LNCaP clone FGC (cell line): ENCODE results near the gene RXRB.

Experiments used
- DNase-seq: peaks from one replicate; pipeline ENCODE4 v3.0.0-alpha.2; 2011; ENCODE audit warnings: low read depth
- H3K4me3 ChIP-seq: 2 replicates; pipeline ENCODE4 v1.5.1; 2011; ENCODE audit warnings: mild to moderate bottlenecking, low read depth, low read length, control low read depth
- TF ChIP-seq, protein P1 (sequence below): IDR thresholded peaks from 2 replicates; pipeline ENCODE4 v1.5.1; 2012; ENCODE audit warnings: mild to moderate bottlenecking; ENCODE audit not compliant: control insufficient read depth, insufficient read depth; ENCODE audit errors: extremely low read depth

Gene RXRB

DNA sequence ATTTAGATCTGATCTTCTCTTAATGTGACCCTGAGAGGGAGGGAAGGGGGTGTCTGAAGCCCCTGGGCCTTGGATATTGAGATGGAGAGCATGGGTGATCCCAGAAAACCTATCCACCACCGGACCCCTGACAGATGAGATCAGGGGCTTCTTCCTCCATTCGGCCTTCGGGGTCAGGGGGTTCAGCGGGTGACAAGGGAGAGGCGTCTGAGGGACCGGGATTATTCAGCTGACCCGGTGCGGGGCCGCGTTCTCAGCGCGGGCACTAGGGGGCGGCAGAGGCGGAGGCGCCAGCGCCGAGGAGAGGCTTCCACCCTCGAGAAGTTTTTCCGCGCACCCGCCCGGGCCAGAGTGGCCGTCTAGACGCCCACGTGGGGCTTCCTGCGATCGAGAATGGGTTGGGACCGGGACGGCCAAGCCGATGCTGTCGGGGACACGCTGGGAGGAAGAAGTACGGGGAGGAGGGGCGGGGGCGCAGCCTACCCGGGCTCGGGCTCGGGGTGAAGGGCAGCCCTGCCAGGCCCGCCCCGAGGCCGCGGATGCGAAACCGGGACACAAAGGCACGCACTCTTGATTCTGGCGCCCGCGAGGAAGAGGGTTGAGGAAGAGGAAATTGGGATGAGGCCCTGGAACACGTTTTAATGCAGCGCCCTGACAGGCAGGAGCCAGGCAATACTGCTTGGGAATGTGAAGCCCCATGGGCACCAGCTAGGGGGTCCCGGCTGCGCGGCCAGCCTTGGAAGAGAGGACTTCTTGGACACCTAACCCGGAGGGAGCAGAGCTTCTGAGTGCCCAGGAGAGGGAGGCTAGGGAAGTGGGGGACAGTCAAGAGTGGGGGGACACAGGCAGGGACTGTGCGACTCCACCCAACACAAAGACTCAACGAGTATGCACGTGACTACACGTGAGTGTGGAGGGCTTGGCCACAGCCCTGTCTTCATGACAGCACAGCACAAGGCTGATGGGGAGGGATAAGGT is 38.8 kb downstream of the RXRB start:
- no peak for DNase-seq
- peak overlapping the region; percentile 44 for H3K4me3 ChIP-seq
- TF ChIP-seq, protein P1, sequence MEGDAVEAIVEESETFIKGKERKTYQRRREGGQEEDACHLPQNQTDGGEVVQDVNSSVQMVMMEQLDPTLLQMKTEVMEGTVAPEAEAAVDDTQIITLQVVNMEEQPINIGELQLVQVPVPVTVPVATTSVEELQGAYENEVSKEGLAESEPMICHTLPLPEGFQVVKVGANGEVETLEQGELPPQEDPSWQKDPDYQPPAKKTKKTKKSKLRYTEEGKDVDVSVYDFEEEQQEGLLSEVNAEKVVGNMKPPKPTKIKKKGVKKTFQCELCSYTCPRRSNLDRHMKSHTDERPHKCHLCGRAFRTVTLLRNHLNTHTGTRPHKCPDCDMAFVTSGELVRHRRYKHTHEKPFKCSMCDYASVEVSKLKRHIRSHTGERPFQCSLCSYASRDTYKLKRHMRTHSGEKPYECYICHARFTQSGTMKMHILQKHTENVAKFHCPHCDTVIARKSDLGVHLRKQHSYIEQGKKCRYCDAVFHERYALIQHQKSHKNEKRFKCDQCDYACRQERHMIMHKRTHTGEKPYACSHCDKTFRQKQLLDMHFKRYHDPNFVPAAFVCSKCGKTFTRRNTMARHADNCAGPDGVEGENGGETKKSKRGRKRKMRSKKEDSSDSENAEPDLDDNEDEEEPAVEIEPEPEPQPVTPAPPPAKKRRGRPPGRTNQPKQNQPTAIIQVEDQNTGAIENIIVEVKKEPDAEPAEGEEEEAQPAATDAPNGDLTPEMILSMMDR, result peak; percentile 91

DNA sequence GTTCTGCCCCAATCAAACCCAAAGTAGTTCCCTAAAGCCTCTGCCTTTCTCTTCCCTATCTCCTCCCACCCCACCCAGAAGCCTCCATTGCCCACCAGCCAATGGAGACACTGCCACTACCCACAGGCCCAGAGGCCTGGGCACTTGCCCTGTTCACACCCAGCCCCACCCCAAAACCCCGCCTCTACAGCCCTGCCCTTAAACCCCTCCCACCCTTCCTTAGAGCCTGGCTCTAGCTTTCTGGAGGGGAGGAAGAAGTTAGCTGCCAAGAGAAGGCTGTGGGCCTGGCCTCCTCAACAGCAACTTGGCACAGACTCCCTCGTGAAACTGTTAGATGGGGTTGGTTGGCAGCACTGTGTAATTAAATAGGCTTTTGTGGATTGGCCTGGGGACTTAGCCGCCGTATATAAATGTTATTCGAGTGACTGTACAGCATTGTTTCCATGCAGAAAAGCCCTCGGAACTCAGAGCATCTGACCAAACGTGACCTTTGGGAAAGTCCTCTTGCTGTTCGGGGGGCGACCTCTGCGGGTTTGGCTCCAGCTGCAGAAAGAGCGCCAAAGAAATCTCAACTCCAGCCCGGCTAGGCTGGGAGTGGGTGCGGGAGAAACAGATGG is 39.6 kb downstream of the RXRB start:
- 0 out of 2 replicates have a peak overlapping the region, but pooled peaks have one; percentile 44 for H3K4me3 ChIP-seq
- DNase-seq, result peak; percentile 79
- TF ChIP-seq, protein P1, result no peak

DNA sequence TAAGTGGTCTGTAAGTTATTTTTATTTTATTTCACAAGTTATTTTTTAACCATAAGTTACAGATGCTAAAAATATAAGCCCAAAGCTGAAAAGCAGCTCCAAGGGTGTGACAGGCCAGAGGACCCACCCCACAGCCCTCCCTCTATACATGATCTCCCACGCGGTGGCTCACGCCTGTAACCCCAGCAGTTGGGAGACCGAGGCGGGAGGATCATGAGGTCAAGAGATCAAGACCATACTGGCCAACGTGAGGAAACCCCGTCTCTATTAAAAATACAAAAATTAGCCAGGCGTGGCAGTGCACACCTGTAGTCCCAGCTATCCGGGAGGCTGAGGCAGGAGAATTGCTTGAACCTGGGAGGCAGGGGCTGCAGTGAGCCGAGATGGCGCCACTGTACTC is 40.4 kb downstream of the RXRB start:
- H3K4me3 ChIP-seq, result no peak overlapping the region
- TF ChIP-seq, protein P1, result no peak
- DNase-seq, result no peak

DNA sequence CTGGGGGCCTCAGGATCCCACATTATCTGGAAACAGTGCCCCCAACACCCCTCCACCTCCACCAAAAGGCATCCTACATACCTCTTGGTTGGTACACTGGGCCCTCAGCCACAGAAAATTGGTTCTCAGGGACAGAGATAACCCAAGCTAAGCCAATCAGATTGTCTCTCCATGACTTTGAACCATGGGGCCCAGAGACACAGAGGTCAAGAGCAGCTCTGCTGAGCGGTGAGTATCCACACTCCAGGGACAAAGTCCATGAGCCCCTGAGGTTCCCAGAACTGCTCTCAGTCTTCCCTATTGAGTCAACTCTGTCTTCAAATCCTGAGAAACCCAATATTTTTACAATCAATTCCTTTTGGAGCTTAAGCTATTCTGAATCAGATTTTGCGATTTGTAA is 43.5 kb downstream of the RXRB start:
- H3K4me3 ChIP-seq, result no peak overlapping the region
- DNase-seq, result no peak
- TF ChIP-seq, protein P1, result no peak

DNA sequence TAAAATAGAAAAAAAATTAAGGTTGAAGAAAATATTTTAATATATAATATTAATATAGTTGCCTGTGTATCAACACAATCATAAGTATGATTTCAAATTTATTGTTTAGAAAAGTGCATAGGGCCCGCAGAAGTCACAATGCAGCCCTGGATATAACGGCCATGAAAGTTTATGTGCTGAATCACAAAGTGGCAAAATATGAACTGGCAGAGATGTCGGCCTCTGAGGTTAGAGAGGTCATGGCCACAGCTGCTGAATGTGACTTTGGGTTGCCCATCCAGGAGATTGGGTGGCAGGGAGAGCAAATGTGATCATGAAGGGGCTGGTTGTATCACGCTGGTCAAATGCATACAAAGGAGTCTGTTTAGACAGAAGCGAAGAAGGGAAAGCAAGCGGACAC is 43.9 kb downstream of the RXRB start:
- H3K4me3 ChIP-seq, result no peak overlapping the region
- DNase-seq, result no peak
- TF ChIP-seq, protein P1, result no peak

DNA sequence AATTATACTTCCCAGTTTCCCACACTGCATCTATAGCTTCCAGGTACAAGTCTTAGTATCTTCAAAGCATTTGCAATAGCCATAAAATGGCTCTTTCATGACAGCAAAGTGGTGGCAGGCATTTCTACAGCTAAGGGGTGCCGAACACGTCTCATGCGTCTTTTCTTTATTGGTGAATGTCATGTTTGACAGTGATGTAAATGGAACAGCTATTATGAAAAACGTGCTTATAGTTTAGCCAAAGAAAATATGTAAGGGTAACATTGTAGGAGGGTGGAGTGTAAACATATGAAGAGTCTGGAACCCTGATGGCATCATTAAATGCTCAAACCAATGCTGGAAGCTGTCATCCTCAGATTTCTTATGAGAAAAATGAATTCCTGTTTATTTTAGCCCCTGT is 46.1 kb downstream of the RXRB start:
- no peak overlapping the region for H3K4me3 ChIP-seq
- TF ChIP-seq, protein P1, result no peak
- no peak for DNase-seq
